ENCODE data around the gene ASIC2. TPM values are rescaled to one million over a fixed set of nuclear protein-coding genes. Genes with fewer than 3 reads are reported as not detected.
A peak's percentile ranks its signal among the peaks of the same experiment; 100 is the strongest.

The ASIC2 gene
- total and polyA plus RNA-seq, 2 experiments from 2014 or later, result not detected

DNA sequence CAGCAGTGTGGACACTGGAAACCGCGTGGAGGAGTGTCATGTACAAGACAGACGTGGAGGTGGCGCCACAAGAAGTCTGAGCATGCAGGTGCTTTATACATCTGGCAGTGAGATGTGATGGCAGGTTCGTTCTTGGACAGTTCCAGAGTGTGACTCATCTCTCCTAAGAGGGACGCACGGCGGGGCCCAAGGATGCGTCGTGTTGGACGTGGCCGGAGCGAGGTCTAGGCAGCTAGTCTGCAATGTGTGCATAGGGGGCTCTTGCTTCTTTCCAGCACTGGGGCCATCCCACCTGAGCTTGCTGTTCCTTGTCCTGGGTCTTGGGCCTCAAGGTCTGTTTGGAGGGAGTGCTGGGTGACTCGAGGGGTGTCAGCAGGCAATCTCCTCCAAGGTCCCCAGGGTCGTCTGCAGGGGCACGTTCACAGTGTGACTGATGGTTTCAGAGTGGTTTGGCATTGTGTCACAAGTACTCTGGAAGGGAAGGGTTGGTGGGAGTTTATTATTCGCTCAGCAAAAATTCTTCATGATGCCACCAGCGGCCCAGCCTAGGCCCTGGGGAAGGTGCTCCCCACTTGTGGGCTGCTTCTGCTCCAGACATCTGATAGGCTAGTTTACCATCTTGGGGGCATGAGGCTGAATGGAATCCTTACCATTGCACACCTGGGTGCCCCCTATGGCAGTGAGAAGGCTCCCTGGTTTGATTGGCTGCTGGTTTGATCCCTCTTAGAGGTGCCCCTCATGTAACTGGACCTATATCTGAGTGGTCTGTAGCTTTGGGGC lies 279.3 kb downstream of the ASIC2 start:
- H3K4me3 ChIP-seq, result no peak overlapping the region
- H3K27ac ChIP-seq, result no peak overlapping the region
- no peak for TF ChIP-seq CTCF (IDR thresholded peaks at IDR 0.05; ENCODE audit: low read depth, low read length)
- no peaks in the 10 kb centered on the region for H3K36me3 ChIP-seq
- H3K27me3 ChIP-seq, result no peaks in the 10 kb centered on the region
- no peaks in the 10 kb centered on the region for H3K9me3 ChIP-seq (ENCODE audit: low read depth)
- H3K4me1 ChIP-seq (ENCODE audit: low read depth), result no peaks in the 10 kb centered on the region
- DNase-seq (ENCODE audit: low read depth in 1 of 2, low spot score in 1 of 2), result no peak

DNA sequence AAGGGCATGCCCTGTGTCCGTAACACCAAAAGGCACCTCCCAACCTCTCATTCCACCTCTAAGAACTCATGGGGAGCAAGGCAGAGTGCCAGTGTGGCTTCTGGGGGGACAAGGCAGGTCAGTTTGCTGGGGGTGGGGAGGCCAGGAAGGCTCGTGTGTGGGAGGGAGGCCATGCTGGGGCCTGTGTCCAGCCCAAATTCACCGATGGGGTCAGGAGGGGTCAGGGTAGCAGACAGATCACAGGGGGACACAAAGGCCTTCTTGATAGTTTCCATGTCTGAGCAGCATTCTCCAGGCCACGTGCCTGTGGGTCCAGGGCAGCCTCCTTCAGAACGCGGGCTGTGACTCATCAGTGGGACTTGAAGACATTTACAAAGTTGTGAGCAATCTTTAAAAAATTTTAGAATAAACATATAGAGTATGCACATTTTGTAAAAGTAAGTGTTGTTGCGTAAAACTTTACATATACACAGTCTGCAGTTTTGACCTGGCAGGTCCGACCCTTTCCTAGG lies 280.5 kb downstream of the ASIC2 start:
- Histone ChIP-seq H3K9me3 (ENCODE audit: low read depth) (no peaks in the 10 kb centered on the region), H3K4me3 (no peak overlapping the region), H3K36me3 (no peaks in the 10 kb centered on the region), H3K4me1 (ENCODE audit: low read depth) (no peaks in the 10 kb centered on the region), H3K27me3 (no peaks in the 10 kb centered on the region), H3K27ac (no peak overlapping the region)
- peak in 1 of 2 donors; percentile 91 for DNase-seq (ENCODE audit: low read depth in 1 of 2, low spot score in 1 of 2)
- TF ChIP-seq CTCF (IDR thresholded peaks at IDR 0.05; ENCODE audit: low read depth, low read length), result no peak

GRCh38 chr17:33009636-33010035 lies 283.5 kb downstream of the ASIC2 start:
- Histone ChIP-seq H3K27ac (no peak overlapping the region), H3K9me3 (ENCODE audit: low read depth) (no peaks in the 10 kb centered on the region), H3K27me3 (peaks cover 4% of the 10 kb centered on the region), H3K36me3 (no peaks in the 10 kb centered on the region), H3K4me1 (ENCODE audit: low read depth) (no peaks in the 10 kb centered on the region), H3K4me3 (no peak overlapping the region)
- no peak for TF ChIP-seq CTCF (IDR thresholded peaks at IDR 0.05; ENCODE audit: low read depth, low read length)
- DNase-seq (ENCODE audit: low read depth in 1 of 2, low spot score in 1 of 2), result no peak

DNA sequence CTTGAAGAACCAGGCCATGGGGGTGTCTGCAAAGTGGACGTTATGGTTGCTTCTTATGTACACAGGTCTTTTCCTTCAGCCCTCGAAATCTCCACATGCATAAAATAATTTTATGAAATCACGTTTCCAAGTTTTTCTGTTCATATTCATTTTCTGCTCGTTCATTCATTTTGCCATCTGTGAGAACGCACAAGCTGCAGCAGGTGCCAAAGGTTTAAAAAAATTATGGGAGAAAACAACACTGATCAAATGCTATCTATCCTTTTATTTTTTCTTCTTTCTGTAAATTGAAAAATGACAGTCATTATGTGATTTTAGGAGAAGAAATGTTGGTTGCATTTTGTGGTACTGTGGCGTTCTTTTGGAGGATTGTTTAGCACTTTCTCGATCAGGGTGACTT lies 285.9 kb downstream of the ASIC2 start:
- no peak overlapping the region for H3K4me3 ChIP-seq
- no peaks in the 10 kb centered on the region for H3K4me1 ChIP-seq (ENCODE audit: low read depth)
- peaks cover 4% of the 10 kb centered on the region for H3K27me3 ChIP-seq
- no peaks in the 10 kb centered on the region for H3K9me3 ChIP-seq (ENCODE audit: low read depth)
- H3K27ac ChIP-seq, result no peak overlapping the region
- no peak for TF ChIP-seq CTCF (IDR thresholded peaks at IDR 0.05; ENCODE audit: low read depth, low read length)
- H3K36me3 ChIP-seq, result no peaks in the 10 kb centered on the region
- no peak for DNase-seq (ENCODE audit: low read depth in 1 of 2, low spot score in 1 of 2)

GRCh38 chr17:33002246-33002645 lies 290.8 kb downstream of the ASIC2 start:
- no peak for DNase-seq (ENCODE audit: low read depth in 1 of 2, low spot score in 1 of 2)
- no peak for TF ChIP-seq CTCF (IDR thresholded peaks at IDR 0.05; ENCODE audit: low read depth, low read length)
- no peak overlapping the region for H3K27ac ChIP-seq
- H3K4me1 ChIP-seq (ENCODE audit: low read depth), result peaks cover 3% of the 10 kb centered on the region
- H3K9me3 ChIP-seq (ENCODE audit: low read depth), result no peaks in the 10 kb centered on the region
- peaks cover 4% of the 10 kb centered on the region for H3K27me3 ChIP-seq
- H3K4me3 ChIP-seq, result no peak overlapping the region
- no peaks in the 10 kb centered on the region for H3K36me3 ChIP-seq

Measured in cardiac muscle cell (in vitro differentiated cells and primary cell).